PC-3 (cell line): ENCODE measurements around the gene PRLR.

Experiments used
- EZH2 ChIP-seq: fragments of 300-600 bp; sonication (generic); IDR thresholded peaks from one replicate; pipeline ENCODE4 v1.6.1; 2017; ENCODE audit warnings: antibody characterized with exemption, mild to moderate bottlenecking, low read length; ENCODE audit not compliant: unreplicated experiment
- EZH2phosphoT487 ChIP-seq: fragments of 300-600 bp; sonication (generic); IDR thresholded peaks from 2 replicates; pipeline ENCODE4 v1.6.1; 2018; ENCODE audit warnings: mild to moderate bottlenecking, antibody characterized with exemption, low read length, borderline replicate concordance
- TF ChIP-seq, protein P1 (sequence below): fragments of 300-600 bp; sonication (generic); conservative IDR thresholded peaks from 2 replicates; pipeline ENCODE4 v1.5.1; 2017; ENCODE audit warnings: antibody characterized with exemption, low read depth, mild to moderate bottlenecking, low read length

DNA sequence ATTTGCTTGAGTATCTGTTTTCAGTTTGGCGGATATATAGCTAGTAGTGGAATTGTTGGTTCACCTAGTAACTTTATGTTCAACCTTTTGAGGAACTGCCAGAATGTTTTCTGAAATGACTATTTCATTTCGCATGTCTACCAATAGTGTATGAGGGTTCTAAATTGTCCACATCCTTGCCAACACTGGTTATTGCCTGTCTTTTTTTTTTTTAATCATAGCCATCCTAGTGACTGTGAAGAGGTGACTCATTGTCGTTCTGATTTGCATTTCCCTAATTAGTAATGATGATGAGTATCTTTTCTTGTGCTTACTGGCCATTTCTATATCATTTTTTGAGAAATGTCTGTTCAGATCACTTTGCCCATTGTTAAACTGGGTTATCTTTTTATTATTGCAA lies 52.5 kb downstream of the PRLR start:
- TF ChIP-seq, protein P1, sequence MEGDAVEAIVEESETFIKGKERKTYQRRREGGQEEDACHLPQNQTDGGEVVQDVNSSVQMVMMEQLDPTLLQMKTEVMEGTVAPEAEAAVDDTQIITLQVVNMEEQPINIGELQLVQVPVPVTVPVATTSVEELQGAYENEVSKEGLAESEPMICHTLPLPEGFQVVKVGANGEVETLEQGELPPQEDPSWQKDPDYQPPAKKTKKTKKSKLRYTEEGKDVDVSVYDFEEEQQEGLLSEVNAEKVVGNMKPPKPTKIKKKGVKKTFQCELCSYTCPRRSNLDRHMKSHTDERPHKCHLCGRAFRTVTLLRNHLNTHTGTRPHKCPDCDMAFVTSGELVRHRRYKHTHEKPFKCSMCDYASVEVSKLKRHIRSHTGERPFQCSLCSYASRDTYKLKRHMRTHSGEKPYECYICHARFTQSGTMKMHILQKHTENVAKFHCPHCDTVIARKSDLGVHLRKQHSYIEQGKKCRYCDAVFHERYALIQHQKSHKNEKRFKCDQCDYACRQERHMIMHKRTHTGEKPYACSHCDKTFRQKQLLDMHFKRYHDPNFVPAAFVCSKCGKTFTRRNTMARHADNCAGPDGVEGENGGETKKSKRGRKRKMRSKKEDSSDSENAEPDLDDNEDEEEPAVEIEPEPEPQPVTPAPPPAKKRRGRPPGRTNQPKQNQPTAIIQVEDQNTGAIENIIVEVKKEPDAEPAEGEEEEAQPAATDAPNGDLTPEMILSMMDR: no peak
- TF ChIP-seq EZH2 (no peak), EZH2phosphoT487 (no peak)
